ENCODE measurements around the gene CASP8.
"Not testable (repeated sequence)": the region's sequence is repeated elsewhere in the genome, so short reads cannot be mapped to it uniquely, and the experiment has no call there.

Gene CASP8

GRCh38 chr2:201271917-201272316 lies 11.6 kb downstream of the CASP8 start:
- no peak for DNase-seq

DNA sequence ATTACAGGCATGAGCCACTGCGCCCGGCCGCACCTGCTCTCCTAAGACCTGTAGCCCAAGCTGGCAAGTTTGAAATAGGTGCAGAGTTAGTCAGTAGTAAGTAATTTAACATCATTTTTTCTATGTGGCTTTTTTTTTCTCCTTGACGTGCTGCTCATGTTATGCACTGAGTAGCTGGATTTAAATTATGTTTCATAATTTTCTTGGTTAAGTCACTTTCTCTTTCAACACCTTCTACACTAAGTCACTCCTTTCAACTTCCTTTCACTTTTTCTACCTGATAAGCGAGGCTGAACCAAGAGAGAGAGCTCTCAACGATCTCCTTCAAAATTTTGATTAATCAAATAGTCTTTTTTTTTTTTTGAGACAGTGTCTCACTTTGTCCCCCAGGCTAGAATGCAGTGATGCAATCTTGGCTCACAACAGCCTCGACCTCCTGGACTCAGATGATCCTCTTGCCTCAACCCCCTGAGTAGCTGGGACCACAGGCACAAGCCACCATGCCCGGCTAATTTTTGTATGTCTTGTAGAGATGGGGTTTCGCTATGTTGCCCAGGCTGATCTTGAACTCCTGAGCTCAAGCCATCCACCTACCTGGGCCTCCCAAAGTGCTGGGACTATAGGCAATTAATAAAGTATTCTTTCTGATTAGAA lies 13.1 kb downstream of the CASP8 start:
- no peak for DNase-seq

DNA sequence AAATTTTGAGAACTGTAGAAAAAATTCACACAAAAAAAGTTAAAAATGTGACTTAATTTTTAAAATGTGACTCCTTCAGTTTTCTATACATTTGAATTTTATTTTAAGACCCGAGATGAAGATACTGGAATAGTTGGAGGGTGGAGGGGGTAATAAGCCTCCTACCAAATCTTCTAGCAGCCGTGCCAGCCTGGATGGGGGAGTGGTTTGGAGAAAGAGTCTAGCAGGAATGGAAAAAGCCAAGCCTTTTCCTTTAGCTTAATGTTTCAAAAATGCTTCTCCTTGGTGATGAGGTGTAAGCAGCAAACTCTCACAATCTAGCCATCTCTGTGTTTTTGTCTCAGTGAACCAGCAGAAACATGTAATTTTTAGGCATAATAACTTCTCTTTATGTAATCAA lies 14.7 kb downstream of the CASP8 start:
- DNase-seq: peak; percentile 59

DNA sequence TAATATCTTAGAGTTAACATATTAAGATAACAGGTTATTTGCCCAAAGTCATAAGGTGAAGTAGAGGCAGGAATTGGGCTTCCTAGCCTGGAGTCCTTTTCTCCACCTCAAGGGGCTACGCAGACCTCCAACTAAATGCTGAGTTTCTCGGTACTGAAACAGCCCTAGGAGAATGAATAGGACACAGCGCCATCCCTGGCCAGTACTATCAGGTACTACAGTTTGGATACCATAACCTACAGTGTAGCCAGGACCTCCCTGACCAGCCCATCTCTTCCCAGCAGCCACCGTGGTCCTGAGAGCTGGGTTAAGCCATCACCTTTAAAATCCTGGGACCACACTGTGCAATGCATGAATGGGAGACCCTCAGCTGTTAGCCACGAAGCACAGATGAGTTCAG lies 15.7 kb downstream of the CASP8 start:
- no peak for DNase-seq

GRCh38 chr2:201276511-201276910 lies 16.2 kb downstream of the CASP8 start:
- no peak for DNase-seq

DNA sequence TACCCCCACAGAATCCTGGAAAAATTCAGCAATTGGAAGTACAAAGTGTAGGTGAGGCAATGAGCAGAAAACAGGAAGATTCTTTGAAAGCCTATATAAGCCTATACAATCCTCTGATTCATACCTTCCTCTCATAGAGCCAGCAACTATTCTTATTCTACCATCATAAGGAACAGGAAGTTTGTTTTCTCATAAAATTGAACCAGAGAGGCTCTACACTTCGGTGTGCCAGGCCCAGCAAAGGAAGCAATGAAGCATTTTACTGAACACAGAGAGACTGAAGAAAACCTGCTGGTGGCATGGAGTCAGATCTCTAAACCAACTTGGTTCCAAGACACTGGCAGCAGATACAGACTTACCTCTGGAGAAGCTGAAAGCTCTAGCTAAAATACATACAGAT lies 18.7 kb downstream of the CASP8 start:
- no peak for DNase-seq

DNA sequence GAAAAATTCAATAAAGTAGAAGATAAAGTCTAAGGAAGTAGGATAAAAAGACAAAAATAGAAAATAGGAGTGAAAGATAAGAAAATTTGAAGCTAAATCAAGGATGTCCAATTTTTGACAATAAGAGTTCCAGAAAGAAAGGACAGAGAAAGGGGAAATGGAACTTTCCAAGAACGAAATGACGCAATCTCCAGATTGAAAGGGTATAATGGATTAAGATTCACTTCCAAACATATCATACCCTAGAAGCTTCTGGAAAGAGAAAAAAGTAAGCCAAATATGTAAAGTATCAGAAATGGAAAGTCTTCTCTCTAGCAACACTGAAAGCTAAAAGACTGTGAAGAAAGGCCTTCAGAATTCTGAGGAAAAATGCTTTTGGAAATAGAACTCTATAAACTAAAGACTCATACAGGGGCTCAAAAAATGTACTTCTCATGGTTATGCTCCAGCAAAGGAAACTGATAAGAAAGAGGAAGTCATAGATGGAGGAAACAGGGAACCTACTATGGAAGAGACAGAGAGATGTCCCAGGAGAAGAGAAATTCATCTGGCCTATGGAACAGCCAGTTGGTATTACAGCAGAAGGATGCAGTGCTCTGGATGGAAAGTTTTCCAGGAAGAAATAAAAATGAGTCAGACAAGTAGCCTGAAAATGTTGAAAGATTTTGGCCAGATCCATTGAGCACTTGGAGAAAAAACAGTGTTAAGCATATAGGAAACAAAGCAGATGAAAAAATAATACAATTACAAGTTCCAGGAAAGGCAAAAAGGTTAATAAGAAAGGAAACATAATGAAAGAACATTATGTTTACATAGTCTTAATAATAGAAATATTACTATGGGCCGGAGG lies 20.1 kb downstream of the CASP8 start:
- no peak for DNase-seq

DNA sequence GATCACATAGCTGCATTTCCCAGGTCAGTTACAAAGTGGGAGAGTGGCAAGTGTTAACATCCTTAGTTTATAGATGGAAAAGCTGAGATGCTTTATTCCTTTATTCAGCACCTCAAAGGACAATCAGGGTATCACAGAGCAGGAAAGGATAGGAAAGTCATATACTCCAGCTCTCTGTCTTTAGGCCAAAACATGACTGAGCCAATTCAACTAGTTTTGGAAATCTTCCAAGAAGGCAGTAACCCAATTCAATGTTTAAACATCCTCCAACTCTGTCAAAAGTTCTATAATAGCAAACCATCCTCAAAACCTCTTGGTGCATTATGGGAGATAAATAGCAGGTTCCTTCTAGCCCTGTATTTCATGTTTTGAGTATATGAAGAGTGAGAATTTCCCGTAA lies 25.2 kb downstream of the CASP8 start:
- DNase-seq: no peak

DNA sequence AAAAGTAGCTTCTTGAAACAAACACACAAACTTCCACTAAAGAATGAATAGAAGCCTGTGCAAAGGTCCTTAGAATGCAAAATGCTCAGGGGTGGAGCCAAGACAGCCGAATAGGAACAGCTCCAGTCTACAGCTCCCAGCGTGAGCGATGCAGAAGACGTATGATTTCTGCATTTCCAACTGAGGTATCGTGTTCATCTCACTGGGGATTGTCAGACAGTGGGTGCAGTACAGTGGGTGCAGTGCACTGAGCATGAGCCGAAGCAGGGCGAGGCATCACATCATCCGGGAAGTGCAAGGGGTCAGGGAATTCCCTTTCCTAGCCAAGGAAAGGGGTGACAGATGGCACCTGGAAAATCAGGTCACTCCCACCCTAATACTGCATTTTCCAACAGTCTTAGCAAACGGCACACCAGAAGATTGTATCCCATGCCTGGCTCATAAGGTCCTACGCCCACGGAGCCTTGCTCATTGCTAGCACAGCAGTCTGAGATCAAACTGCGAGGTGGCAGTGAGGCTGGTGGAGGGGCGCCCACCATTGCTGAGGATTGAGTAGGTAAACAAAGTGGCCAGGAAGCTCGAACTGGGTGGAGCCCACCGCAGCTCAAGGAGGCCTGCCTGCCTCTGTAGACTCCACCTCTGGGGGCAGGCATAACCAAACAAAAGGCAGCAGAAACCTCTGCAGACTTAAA lies 30.3 kb downstream of the CASP8 start:
- DNase-seq: not testable (repeated sequence)

DNA sequence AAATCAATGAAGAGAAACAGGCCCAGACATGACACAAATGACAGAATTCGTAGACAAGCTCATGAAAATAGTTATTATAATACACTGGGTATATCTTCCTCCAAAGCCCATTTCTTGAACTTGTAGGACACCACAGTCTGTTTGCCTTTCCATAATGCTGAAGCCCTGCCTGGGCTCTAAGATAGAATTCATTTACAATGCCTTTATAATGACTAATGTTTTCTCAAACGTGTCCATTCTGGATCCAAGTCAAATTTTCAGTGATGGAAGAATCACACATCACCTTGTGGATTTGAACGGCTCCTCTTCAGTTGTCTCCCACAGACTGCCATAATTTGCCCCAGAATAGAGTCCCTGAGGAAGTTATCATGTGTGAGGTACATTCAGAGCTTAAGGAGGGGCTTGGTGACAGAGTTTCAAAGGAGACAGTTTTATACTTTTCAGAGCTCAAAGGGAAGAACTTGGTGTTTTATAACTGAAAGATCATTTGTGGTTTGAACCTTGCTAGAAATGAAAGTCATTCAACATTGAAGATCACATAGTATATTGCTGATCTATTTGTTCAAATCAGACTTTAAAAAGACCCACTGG lies 38.2 kb downstream of the CASP8 start:
- no peak for DNase-seq

GRCh38 chr2:201299929-201300328 lies 39.6 kb downstream of the CASP8 start:
- DNase-seq: not testable (repeated sequence)

- DNase-seq: no peak
Observed at GRCh38 chr2:201307876-201308275, 47.5 kb downstream of the CASP8 start.

DNA sequence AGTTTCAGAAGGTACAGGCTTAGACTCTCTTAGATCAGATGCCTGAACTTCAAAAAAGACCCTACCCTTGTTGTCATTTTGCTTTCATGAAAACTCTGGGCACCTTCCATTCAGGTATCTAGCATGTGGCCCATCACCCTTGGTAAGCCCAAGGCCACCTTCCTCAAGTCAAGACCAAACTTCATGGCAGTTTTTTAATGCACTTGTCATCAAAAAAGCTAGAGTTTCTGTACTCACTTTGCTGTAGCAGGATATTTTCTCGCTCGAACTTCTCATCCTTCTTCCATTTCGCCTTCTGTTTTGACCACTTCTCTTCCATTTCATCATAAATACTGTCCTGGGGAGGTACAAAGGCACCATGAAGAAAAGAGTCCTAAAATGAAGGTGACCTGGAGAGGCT lies 48.6 kb downstream of the CASP8 start:
- no peak for DNase-seq

DNA sequence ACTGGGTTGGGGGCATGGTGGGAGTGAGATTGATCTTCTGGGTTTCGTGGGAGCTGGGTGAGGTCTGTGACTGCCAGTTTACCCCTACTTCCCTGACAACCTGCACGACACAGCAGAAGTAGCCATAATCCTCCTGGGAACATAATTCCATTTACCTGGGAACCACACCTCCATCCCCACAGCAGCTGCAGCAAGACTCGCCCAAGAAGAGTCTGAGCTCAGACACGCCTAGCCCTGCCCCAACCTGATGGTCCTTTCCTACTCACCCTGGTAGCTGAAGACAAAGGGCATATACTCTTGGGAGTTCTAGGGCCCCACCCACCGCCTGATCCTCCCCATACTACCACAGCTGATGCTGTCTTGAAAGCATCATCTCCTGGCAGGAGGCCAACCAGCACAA lies 53.0 kb downstream of the CASP8 start:
- no peak for DNase-seq

DNA sequence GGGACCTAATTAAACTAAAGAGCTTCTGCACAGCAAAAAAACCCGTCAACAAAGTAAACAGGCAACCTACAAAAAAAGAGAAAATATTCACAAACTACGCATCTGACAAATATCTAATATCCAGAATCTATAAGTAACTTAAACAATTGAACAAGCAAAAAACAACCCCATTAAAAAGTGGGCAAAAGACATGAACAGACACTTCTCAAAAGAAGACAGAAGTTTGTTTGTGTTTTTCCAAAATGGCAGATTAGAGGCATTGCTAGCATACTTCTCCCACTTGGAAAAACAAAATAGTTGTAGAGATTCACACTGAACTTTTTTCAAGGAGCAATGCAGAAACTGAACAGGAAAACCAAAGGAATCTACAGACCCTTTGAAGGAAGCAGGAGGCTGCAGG lies 59.2 kb downstream of the CASP8 start:
- no peak for DNase-seq

DNA sequence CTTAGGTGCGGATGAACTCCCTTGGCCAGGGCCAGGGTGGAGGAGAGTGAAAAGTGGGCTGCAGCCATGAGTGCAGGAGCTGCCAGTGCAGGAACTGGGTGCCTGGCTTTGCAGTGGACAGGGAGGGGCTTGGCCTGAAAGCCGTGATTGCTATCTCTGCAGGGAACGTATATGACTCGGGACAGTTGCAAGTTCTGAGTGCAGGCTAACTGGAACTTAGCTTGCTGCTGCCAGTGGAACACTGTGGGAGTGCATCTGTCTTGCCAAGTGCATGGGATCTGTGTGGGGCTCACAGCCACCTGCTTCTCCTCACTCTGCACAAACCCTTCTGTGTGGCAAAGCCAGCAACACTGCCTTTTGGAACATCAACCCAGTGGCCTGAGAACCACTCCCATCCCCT lies 59.9 kb downstream of the CASP8 start:
- no peak for DNase-seq

DNA sequence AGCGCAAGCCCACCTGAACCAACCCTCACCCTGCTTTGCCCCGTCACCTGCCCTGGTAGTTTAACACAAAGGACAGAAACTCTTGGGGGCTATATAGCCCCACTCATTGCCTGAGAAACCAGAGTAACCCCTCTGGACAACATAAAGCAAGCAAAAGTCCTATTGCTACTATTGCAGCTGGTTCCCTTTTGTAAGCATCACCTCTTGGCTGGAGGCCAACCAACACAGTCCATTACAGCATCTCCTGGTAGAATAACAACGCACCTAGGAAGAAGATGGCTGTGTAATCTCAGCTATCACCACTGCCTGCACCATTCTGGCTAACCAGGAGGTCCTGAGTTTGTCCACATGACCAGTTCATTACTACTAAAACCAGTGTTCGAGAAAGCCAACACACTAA lies 60.4 kb downstream of the CASP8 start:
- DNase-seq: no peak

DNA sequence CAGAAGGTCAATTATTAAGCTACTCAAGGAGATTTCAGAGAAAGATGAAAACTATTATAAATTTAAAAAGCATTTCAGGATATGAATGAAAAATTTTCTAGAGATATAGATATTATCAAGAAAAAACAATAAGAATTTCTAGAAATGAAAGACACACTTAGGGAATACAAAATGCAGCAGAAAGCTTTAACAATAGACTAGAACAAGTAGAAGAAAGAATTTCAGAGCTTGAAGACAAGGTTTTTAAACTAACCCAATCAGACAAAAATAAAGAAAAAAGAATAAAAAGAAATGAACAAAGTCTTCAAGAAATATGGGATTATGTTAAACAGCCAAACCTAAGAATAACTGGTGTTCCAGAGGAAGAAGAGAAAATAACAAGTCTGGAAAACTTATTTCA lies 62.4 kb downstream of the CASP8 start:
- DNase-seq: no peak

DNA sequence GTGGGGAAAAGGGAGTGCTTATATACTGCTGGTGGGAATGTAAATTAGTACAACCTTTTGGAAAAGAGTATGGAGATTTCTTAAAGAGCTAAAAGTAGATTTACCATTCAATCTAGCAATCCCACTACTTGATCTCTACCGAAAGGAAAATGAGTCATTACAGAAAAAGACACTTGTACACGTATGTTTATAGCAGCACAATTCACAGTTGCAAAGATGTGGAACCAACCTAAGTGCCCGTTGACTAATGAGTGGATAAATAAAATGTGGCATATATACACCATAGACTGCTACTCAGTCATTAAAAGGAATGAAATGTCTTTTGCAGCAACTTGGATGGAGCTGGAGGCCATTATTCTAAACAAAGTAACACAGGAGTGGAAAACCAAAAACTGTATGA lies 67.3 kb downstream of the CASP8 start:
- no peak for DNase-seq

- no peak for DNase-seq
Observed at GRCh38 chr2:201329409-201329808, 69.1 kb downstream of the CASP8 start.
